Neural progenitor cell (in vitro differentiated cells): ENCODE results near the gene ILDR2. TPM values are rescaled to one million over a fixed set of nuclear protein-coding genes. Genes with fewer than 3 reads are reported as not detected.

ENCODE experiments used
- DNase-seq: peaks from one replicate; pipeline ENCODE4 v3.0.0-alpha.2; 2016; ENCODE audit warnings: low spot score
- H2AFZ ChIP-seq: fragments of 200-600 bp; sonication (generic); replicated peaks from 2 replicates; pipeline ENCODE4 v1.6.1; 2016; ENCODE audit warnings: antibody characterized with exemption
- H3F3A ChIP-seq: fragments of 200-600 bp; sonication (generic); 2 replicates; pipeline ENCODE4 v1.6.1; 2016; ENCODE audit warnings: antibody characterized with exemption, low read depth
- H3K27ac ChIP-seq: fragments of 200-600 bp; sonication (generic); 2 replicates; pipeline ENCODE4 v1.5.1; 2016; ENCODE audit warnings: mild to moderate bottlenecking
- H3K27me3 ChIP-seq: fragments of 200-600 bp; sonication (generic); 2 replicates; pipeline ENCODE4 v1.6.1; 2016; ENCODE audit warnings: mild to moderate bottlenecking, moderate library complexity
- H3K36me3 ChIP-seq: fragments of 200-600 bp; sonication (generic); 2 replicates; pipeline ENCODE4 v1.5.1; 2016
- H3K4me1 ChIP-seq: fragments of 200-600 bp; sonication (generic); 2 replicates; pipeline ENCODE4 v1.6.1; 2016; ENCODE audit warnings: mixed run types
- H3K4me2 ChIP-seq: fragments of 200-600 bp; sonication (generic); 2 replicates; pipeline ENCODE4 v1.6.1; 2016
- H3K4me3 ChIP-seq: fragments of 200-600 bp; sonication (generic); 2 replicates; pipeline ENCODE4 v1.5.1; 2016
- H3K79me2 ChIP-seq: fragments of 200-600 bp; sonication (generic); 2 replicates; pipeline ENCODE4 v1.6.1; 2016; ENCODE audit warnings: low read depth
- H3K9ac ChIP-seq: fragments of 200-600 bp; sonication (generic); 2 replicates; pipeline ENCODE4 v1.6.1; 2016
- H3K9me3 ChIP-seq: fragments of 200-600 bp; sonication (generic); 2 replicates; pipeline ENCODE4 v1.5.1; 2016; ENCODE audit warnings: low read depth
- H4K20me1 ChIP-seq: fragments of 200-600 bp; sonication (generic); 2 replicates; pipeline ENCODE4 v1.6.1; 2016; ENCODE audit warnings: low read depth
- H3K27ac Mint-ChIP-seq: 3 replicates; pipeline ENCODE4 v1.8.0; 2021; ENCODE audit warnings: mixed read lengths
- H3K27me3 Mint-ChIP-seq: 2 replicates; pipeline ENCODE4 v1.8.0; 2022; ENCODE audit warnings: low read depth, mild to moderate bottlenecking, inconsistent platforms, moderate library complexity, mixed read lengths; ENCODE audit not compliant: insufficient read depth
- H3K36me3 Mint-ChIP-seq: 3 replicates; pipeline ENCODE4 v1.8.0; 2021; ENCODE audit warnings: mixed read lengths
- H3K4me1 Mint-ChIP-seq: 3 replicates; pipeline ENCODE4 v1.8.0; 2021; ENCODE audit warnings: mixed read lengths
- H3K4me3 Mint-ChIP-seq: 3 replicates; pipeline ENCODE4 v1.8.0; 2021; ENCODE audit warnings: mild to moderate bottlenecking, moderate library complexity, mixed read lengths
- H3K9me3 Mint-ChIP-seq: 3 replicates; pipeline ENCODE4 v1.8.0; 2020; ENCODE audit warnings: mixed read lengths
- CTCF ChIP-seq: fragments of 200-600 bp; sonication (generic); IDR thresholded peaks from 2 replicates; pipeline ENCODE4 v1.5.1; 2017; ENCODE audit warnings: antibody characterized with exemption, mild to moderate bottlenecking
- EZH2 ChIP-seq: fragments of 200-600 bp; sonication (generic); IDR thresholded peaks from 2 replicates; pipeline ENCODE4 v1.6.1; 2017; ENCODE audit warnings: antibody characterized with exemption, mild to moderate bottlenecking, moderate library complexity
- EZH2phosphoT487 ChIP-seq: fragments of 200-600 bp; sonication (generic); IDR thresholded peaks from 2 replicates; pipeline ENCODE4 v1.6.1; 2017; ENCODE audit warnings: antibody characterized with exemption
- total RNA-seq: library from RNA; depleted of rRNA; stranded (reverse); fragments of >200 nt; gene quantifications from 2 replicates; pipeline ENCODE4 v1.2.3, GENCODE V29; 2015; ENCODE audit warnings: low replicate concordance

Gene ILDR2
- total RNA-seq, 1 donor from 2014 or later, result 42.1 TPM

DNA sequence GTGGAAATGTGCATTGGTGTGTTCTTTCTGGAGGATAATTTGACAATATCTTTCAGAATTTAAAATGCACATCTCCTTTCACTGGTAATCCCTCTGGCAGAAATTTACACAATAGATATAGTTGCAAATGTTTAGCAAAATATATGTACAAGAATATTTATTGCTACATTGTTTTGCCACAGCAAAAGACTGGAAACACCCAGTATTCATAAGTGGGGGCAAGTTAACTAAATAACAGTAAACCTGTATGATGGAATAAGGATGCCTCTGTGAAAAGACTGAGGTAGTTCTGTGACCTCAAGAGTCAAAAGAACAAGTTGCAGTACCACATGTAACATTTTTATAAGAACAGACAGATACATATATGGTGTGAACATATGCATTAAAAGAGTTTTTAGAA is 85.6 kb downstream of the ILDR2 start:
- Histone ChIP-seq H3K9ac (no peak overlapping the region), H3K27ac (no peak overlapping the region), H3K9me3 (no peaks in the 10 kb centered on the region), H3K36me3 (no peaks in the 10 kb centered on the region), H3K27me3 (peaks cover 13% of the 10 kb centered on the region), H2AFZ (no peak overlapping the region), H3K4me3 (no peak overlapping the region), H4K20me1 (no peaks in the 10 kb centered on the region), H3K4me2 (no peak overlapping the region), H3K4me1 (no peaks in the 10 kb centered on the region), H3F3A (no peaks in the 10 kb centered on the region), H3K79me2 (no peaks in the 10 kb centered on the region)
- Mint-ChIP-seq H3K4me1 (peaks cover 49% of the 10 kb centered on the region), H3K9me3 (no peaks in the 10 kb centered on the region), H3K36me3 (no peaks in the 10 kb centered on the region), H3K4me3 (no peak overlapping the region), H3K27me3 (peaks cover 6% of the 10 kb centered on the region), H3K27ac (peak overlapping the region; percentile 78)
- TF ChIP-seq EZH2phosphoT487, result no peak
- TF ChIP-seq CTCF, result no peak
- TF ChIP-seq EZH2, result no peak
- no peak for DNase-seq

- H3K4me1 Mint-ChIP-seq, result peaks cover 57% of the 10 kb centered on the region
- peaks cover 2% of the 10 kb centered on the region for H3K9me3 Mint-ChIP-seq
- H3K27me3 ChIP-seq, result peaks cover 25% of the 10 kb centered on the region
- peaks cover 8% of the 10 kb centered on the region for H3K27me3 Mint-ChIP-seq
- peak overlapping the region; percentile 81 for H3K27ac Mint-ChIP-seq
- no peaks in the 10 kb centered on the region for H3K36me3 Mint-ChIP-seq
- DNase-seq, result peak; percentile 29
- H3F3A ChIP-seq, result no peaks in the 10 kb centered on the region
- H3K4me2 ChIP-seq, result no peak overlapping the region
- H3K9ac ChIP-seq, result no peak overlapping the region
- H3K79me2 ChIP-seq, result no peaks in the 10 kb centered on the region
- TF ChIP-seq EZH2phosphoT487 (no peak), CTCF (no peak), EZH2 (no peak)
- H3K4me3 ChIP-seq, result no peak overlapping the region
- H2AFZ ChIP-seq, result no peak overlapping the region
- H3K4me1 ChIP-seq, result no peaks in the 10 kb centered on the region
- H3K4me3 Mint-ChIP-seq, result peak overlapping the region; percentile 27
- no peaks in the 10 kb centered on the region for H3K36me3 ChIP-seq
- H3K27ac ChIP-seq, result no peak overlapping the region
- H3K9me3 ChIP-seq, result no peaks in the 10 kb centered on the region
- H4K20me1 ChIP-seq, result no peaks in the 10 kb centered on the region
These were observed 86.8 kb downstream of the ILDR2 start for GRCh38 chr1:166888373-166889111.

- no peak for DNase-seq
- no peak overlapping the region for H2AFZ ChIP-seq
- H3F3A ChIP-seq, result no peaks in the 10 kb centered on the region
- no peaks in the 10 kb centered on the region for H3K79me2 ChIP-seq
- H3K4me1 Mint-ChIP-seq, result peaks cover 56% of the 10 kb centered on the region
- no peaks in the 10 kb centered on the region for H3K4me1 ChIP-seq
- no peak overlapping the region for H3K4me3 Mint-ChIP-seq
- H3K36me3 ChIP-seq, result no peaks in the 10 kb centered on the region
- H3K27me3 Mint-ChIP-seq, result peaks cover 11% of the 10 kb centered on the region
- no peak overlapping the region for H3K9ac ChIP-seq
- H4K20me1 ChIP-seq, result no peaks in the 10 kb centered on the region
- no peaks in the 10 kb centered on the region for H3K36me3 Mint-ChIP-seq
- peaks cover 41% of the 10 kb centered on the region for H3K27me3 ChIP-seq
- peak overlapping the region; percentile 70 for H3K4me2 ChIP-seq
- peak overlapping the region; percentile 85 for H3K27ac Mint-ChIP-seq
- peaks cover 5% of the 10 kb centered on the region for H3K9me3 Mint-ChIP-seq
- no peaks in the 10 kb centered on the region for H3K9me3 ChIP-seq
- H3K27ac ChIP-seq, result no peak overlapping the region
- H3K4me3 ChIP-seq, result no peak overlapping the region
- no peak for TF ChIP-seq EZH2phosphoT487
- no peak for TF ChIP-seq CTCF
- no peak for TF ChIP-seq EZH2
These were observed 90.4 kb downstream of the ILDR2 start for GRCh38 chr1:166884971-166885370.
